NCI-H187 (cell line): ENCODE data around the gene BBIP1.
A peak's percentile ranks its signal among the peaks of the same experiment; 100 is the strongest.

Experiments
- DNase-seq, 2 experiments: peaks; one replicate each; lab custom pipeline; 2025; lab: John Stamatoyannopoulos, UW

Gene BBIP1

GRCh38 chr10:110918643-110919348 lies at the start of gene BBIP1:
BBIP1 (minus strand) TSS chr10:110919180; CDS start chr10:110918157, 1,023 bp downstream.
- DNase-seq: peak in 1 of 2 experiments; percentile 91

GRCh38 chr10:110967645-110968044 lies 48.7 kb upstream of the BBIP1 start:
- DNase-seq: no peak

- DNase-seq: no peak
Measured at GRCh38 chr10:110967009-110967630, 48.1 kb upstream of the BBIP1 start.

GRCh38 chr10:110966146-110966545 lies 47.2 kb upstream of the BBIP1 start:
- no peak for DNase-seq

GRCh38 chr10:110965216-110965615 lies 46.2 kb upstream of the BBIP1 start:
- no peak for DNase-seq

- DNase-seq: no peak
Measured at GRCh38 chr10:110964681-110965080, 45.7 kb upstream of the BBIP1 start.

GRCh38 chr10:110963162-110963561 lies 44.2 kb upstream of the BBIP1 start:
- DNase-seq: no peak

GRCh38 chr10:110962443-110962842 lies 43.5 kb upstream of the BBIP1 start:
- DNase-seq: no peak

GRCh38 chr10:110960333-110960712 lies 41.3 kb upstream of the BBIP1 start:
- no peak for DNase-seq

- DNase-seq: no peak
Measured at GRCh38 chr10:110959379-110960332, 40.7 kb upstream of the BBIP1 start.

GRCh38 chr10:110957606-110958005 lies 38.6 kb upstream of the BBIP1 start:
- DNase-seq: no peak

- DNase-seq: no peak
Measured at GRCh38 chr10:110951381-110951780, 32.4 kb upstream of the BBIP1 start.

GRCh38 chr10:110947061-110947595 lies 28.1 kb upstream of the BBIP1 start:
- no peak for DNase-seq

GRCh38 chr10:110946496-110946895 lies 27.5 kb upstream of the BBIP1 start:
- no peak for DNase-seq

- DNase-seq: no peak
Measured at GRCh38 chr10:110944792-110945396, 25.9 kb upstream of the BBIP1 start.

GRCh38 chr10:110939419-110939818 lies 20.4 kb upstream of the BBIP1 start:
- no peak for DNase-seq

GRCh38 chr10:110936757-110937156 lies 17.8 kb upstream of the BBIP1 start:
- DNase-seq: no peak

GRCh38 chr10:110932505-110933180 lies 13.7 kb upstream of the BBIP1 start:
- no peak for DNase-seq

GRCh38 chr10:110931769-110932381 lies 12.9 kb upstream of the BBIP1 start:
- DNase-seq: no peak

GRCh38 chr10:110927461-110927860 lies 8.5 kb upstream of the BBIP1 start:
- no peak for DNase-seq
